ENCODE data around the gene MOV10L1. TPM values are rescaled to one million over a fixed set of nuclear protein-coding genes. Genes with fewer than 3 reads are reported as not detected.

The MOV10L1 gene
- total and polyA plus RNA-seq, 9 of the 15 experiments (the other 6 are each of a cell fraction or from before 2014, with no cell fraction given) = 0.06 to 0.43 (median 0.15) TPM

DNA sequence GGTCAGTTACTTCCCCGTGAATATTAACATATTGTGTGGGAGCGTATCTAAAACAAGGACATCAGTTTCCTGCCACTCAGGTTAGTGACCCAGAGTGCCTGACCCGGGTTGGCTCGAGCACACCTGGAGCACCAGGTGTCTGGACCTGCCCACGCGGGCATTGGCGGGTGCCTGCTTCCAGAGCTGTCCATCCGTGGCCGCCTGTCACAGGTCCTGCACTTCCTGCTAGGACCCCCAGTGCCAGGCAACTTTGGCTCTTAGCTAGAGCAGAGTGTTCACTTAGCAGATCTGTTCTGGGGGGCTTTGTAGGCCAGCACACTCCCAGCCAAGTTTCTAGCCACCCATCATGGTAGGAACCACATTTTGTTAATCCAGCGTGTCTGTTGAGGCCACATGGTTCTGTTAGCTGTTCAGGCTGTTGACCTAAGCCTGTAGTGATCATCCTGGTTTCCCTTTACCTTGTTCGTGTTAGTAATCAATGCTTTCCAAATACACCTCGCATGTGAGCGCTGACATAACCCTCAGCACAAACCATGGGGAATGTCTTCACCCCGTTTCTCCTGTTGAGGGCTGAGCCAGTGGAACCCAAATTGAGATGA lies 29.5 kb downstream of the MOV10L1 start (continued):
- no peak for TF ChIP-seq ZNF253 (CRISPR knock-in tag; conservative IDR thresholded peaks at IDR 0.05)
- no peak for TF ChIP-seq CEBPB (tag; IDR thresholded peaks at IDR 0.05)
- no peak for TF ChIP-seq TBL1XR1 (IDR thresholded peaks at IDR 0.05; ENCODE audit: low read length in 2 of 2)
- no peak for TF ChIP-seq CBX5 (IDR thresholded peaks at IDR 0.05; ENCODE audit: borderline replicate concordance, low read depth)
- TF ChIP-seq, protein P1, sequence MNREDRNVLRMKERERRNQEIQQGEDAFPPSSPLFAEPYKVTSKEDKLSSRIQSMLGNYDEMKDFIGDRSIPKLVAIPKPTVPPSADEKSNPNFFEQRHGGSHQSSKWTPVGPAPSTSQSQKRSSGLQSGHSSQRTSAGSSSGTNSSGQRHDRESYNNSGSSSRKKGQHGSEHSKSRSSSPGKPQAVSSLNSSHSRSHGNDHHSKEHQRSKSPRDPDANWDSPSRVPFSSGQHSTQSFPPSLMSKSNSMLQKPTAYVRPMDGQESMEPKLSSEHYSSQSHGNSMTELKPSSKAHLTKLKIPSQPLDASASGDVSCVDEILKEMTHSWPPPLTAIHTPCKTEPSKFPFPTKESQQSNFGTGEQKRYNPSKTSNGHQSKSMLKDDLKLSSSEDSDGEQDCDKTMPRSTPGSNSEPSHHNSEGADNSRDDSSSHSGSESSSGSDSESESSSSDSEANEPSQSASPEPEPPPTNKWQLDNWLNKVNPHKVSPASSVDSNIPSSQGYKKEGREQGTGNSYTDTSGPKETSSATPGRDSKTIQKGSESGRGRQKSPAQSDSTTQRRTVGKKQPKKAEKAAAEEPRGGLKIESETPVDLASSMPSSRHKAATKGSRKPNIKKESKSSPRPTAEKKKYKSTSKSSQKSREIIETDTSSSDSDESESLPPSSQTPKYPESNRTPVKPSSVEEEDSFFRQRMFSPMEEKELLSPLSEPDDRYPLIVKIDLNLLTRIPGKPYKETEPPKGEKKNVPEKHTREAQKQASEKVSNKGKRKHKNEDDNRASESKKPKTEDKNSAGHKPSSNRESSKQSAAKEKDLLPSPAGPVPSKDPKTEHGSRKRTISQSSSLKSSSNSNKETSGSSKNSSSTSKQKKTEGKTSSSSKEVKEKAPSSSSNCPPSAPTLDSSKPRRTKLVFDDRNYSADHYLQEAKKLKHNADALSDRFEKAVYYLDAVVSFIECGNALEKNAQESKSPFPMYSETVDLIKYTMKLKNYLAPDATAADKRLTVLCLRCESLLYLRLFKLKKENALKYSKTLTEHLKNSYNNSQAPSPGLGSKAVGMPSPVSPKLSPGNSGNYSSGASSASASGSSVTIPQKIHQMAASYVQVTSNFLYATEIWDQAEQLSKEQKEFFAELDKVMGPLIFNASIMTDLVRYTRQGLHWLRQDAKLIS (CRISPR knock-in tag; IDR thresholded peaks at IDR 0.05) = no peak

DNA sequence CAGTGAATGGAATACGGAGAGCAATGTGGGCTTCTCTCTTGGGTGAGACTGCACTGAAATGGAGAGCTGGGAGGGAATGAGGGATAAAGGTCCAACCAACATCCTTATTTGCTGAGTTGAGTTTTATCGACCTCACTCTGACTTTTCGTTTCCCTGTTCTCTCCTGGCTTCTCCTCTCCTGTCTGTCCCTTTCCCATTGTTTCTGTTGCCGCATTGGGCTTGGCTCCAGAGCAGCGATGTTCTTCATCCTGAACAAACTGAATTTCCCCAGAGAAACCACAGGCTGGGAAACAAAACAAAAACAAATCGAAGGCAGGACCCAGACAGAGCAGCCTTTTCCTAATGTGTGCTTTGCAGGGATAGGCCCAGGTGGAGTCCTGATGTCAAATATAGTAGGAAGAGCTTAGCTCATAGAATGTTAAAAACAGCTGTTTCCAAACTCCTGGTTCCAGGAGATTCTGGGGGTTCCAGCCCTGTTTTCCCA lies 30.0 kb downstream of the MOV10L1 start:
- Histone ChIP-seq H3K4me1 (replicated peaks in 1 of 2; ENCODE audit: control insufficient read depth in 2 of 2, insufficient read depth in 2 of 2, low read length in 2 of 2) (peaks cover 27 to 33% of the 10 kb centered on the region in 2 experiments), H3K4me3 (no peak overlapping the region), H3K9me1 (ENCODE audit: control insufficient read depth, insufficient read depth, low read length) (peaks cover 3% of the 10 kb centered on the region), H2AFZ (ENCODE audit: low read depth, low read length) (peak overlapping the region; percentile 97), H3K79me2 (ENCODE audit: control insufficient read depth, insufficient read depth, low read length) (no peaks in the 10 kb centered on the region), H3K9me3 (replicated peaks; ENCODE audit: control insufficient read depth, insufficient read depth, low read depth, low read length) (peaks cover 2% of the 10 kb centered on the region; the same call in 1 of the 2 replicates), H3K27ac (ENCODE audit: extremely low read depth, low read depth, low read length) (peak overlapping the region; percentile 94), H4K20me1 (replicated peaks; ENCODE audit: control insufficient read depth, insufficient read depth, low read length) (no peaks in the 10 kb centered on the region), H3K27me3 (ENCODE audit: control insufficient read depth in 2 of 2, insufficient read depth in 2 of 2, low read length in 2 of 2) (no peaks in the 10 kb centered on the region), H3K36me3 (ENCODE audit: control insufficient read depth, insufficient read depth, low read length) (no peaks in the 10 kb centered on the region; the same call in 2 of the 3 replicates), H3K9ac (ENCODE audit: insufficient read depth in 1 of 2, low read depth in 2 of 2, low read length in 2 of 2) (peak overlapping the region; percentile 36 to 71; a peak in 3 of 4 replicates), H3K4me2 (ENCODE audit: insufficient read depth, low read length) (peak overlapping the region; percentile 76)
- ChIA-PET CTCF (ENCODE audit: low intra/inter-chr PET ratio) (no interaction called here), POLR2A (interaction anchor here (1.5 kb wide), 1 partner anchor 35 kb away, joined by 4 read pairs; the partner anchor contains the start of gene MLC1)
- no peak for DNase-seq (ENCODE audit: extremely low read depth in 1 of 4, low spot score in 3 of 4)
- intact Hi-C loops (cut with micrococcal nuclease) = no loop called here
- BruUV-seq (replicated peaks) = no TSS peak
- in situ Hi-C loops (cut with MboI) = no loop called here
- ATAC-seq = no peak
- WGBS (ENCODE audit: insufficient coverage, low coverage, missing lambda C conversion rate) = 45% methylated on average over 4 of the region's 6 CpGs
- FAIRE-seq = peak; percentile 11
- TF ChIP-seq ZNF384 (IDR thresholded peaks at IDR 0.05; ENCODE audit: low read depth, low read length) (no peak), CCAR2 (IDR thresholded peaks at IDR 0.05; ENCODE audit: low read depth, low read length) (no peak), ASH1L (IDR thresholded peaks at IDR 0.05; ENCODE audit: borderline replicate concordance, low read depth, partially characterized antibody) (no peak), ZFX (CRISPR knock-in tag; IDR thresholded peaks at IDR 0.05) (0 out of 2 replicates have a peak, but pooled peaks have one; percentile 11), KAT7 (CRISPR knock-in tag; IDR thresholded peaks at IDR 0.05; ENCODE audit: borderline replicate concordance) (no peak), MTA3 (IDR thresholded peaks at IDR 0.05; ENCODE audit: borderline replicate concordance) (no peak), C11orf30 (IDR thresholded peaks at IDR 0.05; ENCODE audit: low read depth) (peak; percentile 73)
- TF ChIP-seq, protein P2, sequence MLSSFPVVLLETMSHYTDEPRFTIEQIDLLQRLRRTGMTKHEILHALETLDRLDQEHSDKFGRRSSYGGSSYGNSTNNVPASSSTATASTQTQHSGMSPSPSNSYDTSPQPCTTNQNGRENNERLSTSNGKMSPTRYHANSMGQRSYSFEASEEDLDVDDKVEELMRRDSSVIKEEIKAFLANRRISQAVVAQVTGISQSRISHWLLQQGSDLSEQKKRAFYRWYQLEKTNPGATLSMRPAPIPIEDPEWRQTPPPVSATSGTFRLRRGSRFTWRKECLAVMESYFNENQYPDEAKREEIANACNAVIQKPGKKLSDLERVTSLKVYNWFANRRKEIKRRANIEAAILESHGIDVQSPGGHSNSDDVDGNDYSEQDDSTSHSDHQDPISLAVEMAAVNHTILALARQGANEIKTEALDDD (IDR thresholded peaks at IDR 0.05) = no peak
- TF ChIP-seq, protein P3, sequence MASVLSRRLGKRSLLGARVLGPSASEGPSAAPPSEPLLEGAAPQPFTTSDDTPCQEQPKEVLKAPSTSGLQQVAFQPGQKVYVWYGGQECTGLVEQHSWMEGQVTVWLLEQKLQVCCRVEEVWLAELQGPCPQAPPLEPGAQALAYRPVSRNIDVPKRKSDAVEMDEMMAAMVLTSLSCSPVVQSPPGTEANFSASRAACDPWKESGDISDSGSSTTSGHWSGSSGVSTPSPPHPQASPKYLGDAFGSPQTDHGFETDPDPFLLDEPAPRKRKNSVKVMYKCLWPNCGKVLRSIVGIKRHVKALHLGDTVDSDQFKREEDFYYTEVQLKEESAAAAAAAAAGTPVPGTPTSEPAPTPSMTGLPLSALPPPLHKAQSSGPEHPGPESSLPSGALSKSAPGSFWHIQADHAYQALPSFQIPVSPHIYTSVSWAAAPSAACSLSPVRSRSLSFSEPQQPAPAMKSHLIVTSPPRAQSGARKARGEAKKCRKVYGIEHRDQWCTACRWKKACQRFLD (CRISPR knock-in tag; IDR thresholded peaks at IDR 0.05) = no peak

All from K562 (cell line).